Endothelial cell (in vitro differentiated cells): ENCODE measurements around the gene CLDN14. TPM values are rescaled to one million over a fixed set of nuclear protein-coding genes. Genes with fewer than 3 reads are reported as not detected.

Source experiments
- DNase-seq: peaks from one replicate; pipeline ENCODE4 v3.0.0; 2021; ENCODE audit warnings: low spot score
- H3K27ac Mint-ChIP-seq: one replicate; pipeline ENCODE4 v1.8.0; 2021; ENCODE audit warnings: mixed read lengths, inconsistent platforms; ENCODE audit not compliant: unreplicated experiment
- H3K27me3 Mint-ChIP-seq: one replicate; pipeline ENCODE4 v1.8.0; 2021; ENCODE audit warnings: mild to moderate bottlenecking, moderate library complexity, mixed read lengths, inconsistent platforms; ENCODE audit not compliant: unreplicated experiment
- H3K36me3 Mint-ChIP-seq: one replicate; pipeline ENCODE4 v1.8.0; 2021; ENCODE audit warnings: mild to moderate bottlenecking, low read depth, mixed read lengths, inconsistent platforms; ENCODE audit not compliant: unreplicated experiment
- H3K4me1 Mint-ChIP-seq: one replicate; pipeline ENCODE4 v1.8.0; 2021; ENCODE audit warnings: mild to moderate bottlenecking, mixed read lengths, inconsistent platforms; ENCODE audit not compliant: unreplicated experiment
- H3K4me3 Mint-ChIP-seq: one replicate; pipeline ENCODE4 v1.8.0; 2021; ENCODE audit warnings: mild to moderate bottlenecking, mixed read lengths, inconsistent platforms; ENCODE audit not compliant: unreplicated experiment
- H3K9me3 Mint-ChIP-seq: one replicate; pipeline ENCODE4 v1.8.0; 2021; ENCODE audit warnings: mixed read lengths, inconsistent platforms; ENCODE audit not compliant: unreplicated experiment
- total RNA-seq: library from RNA; stranded (reverse); fragmentation: NEBNext Ultra II Directional; extraction: Animal tissue kit (Norgen Biotek cat#: 25700); gene quantifications from one replicate; pipeline ENCODE4 v1.2.1, GENCODE V29; 2021; ENCODE audit not compliant: unreplicated experiment
- TF ChIP-seq, protein P1 (sequence below): fragments of 200-600 bp; sonication (generic); IDR thresholded peaks from one replicate; pipeline ENCODE4 v1.5.0; 2021; ENCODE audit warnings: antibody characterized with exemption; ENCODE audit not compliant: unreplicated experiment

CLDN14 gene
- total RNA-seq, 1 donor from 2014 or later: not detected

DNA sequence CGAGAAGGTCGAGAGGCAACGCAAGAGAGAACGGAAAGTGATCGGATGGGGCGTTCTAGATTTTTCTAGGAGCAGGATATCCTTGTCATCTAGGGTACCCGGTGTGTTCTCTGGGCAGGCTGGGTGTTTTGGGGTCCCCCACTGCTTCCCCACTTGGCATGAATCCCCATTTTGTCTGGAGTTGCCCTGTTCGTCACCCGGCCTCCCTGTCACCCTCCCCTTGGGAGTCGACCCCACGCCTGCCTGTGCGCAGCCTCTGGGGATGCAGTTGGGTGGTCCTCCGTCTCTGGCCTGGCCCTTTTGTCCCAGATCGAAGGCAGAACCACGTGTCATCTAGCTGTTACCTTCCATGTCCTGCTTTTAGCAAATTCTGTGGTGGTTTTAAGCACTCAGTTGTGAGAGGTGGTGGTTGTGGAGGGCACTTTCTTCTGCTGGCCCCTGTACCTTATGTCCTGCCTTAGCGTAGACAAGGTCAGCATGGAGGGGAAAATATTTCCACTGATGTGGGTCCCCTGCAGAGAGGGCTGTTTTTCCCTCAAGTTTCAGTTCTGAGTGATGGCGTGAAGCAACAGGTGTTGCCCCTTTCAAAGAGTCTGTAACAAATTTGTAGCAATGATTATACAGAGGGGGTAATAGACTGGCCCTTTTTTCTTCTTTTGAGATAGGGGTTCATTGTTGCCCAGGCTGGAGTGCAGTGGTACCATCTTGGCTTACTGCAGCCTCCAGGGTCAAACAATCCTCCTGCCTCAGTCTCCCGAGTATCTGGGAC is 59.2 kb downstream of the CLDN14 start:
- Mint-ChIP-seq H3K27me3 (peaks cover 4% of the 10 kb centered on the region), H3K27ac (no peak overlapping the region), H3K4me3 (no peak overlapping the region), H3K9me3 (no peaks in the 10 kb centered on the region), H3K36me3 (no peaks in the 10 kb centered on the region), H3K4me1 (peaks cover 14% of the 10 kb centered on the region)
- TF ChIP-seq, protein P1, sequence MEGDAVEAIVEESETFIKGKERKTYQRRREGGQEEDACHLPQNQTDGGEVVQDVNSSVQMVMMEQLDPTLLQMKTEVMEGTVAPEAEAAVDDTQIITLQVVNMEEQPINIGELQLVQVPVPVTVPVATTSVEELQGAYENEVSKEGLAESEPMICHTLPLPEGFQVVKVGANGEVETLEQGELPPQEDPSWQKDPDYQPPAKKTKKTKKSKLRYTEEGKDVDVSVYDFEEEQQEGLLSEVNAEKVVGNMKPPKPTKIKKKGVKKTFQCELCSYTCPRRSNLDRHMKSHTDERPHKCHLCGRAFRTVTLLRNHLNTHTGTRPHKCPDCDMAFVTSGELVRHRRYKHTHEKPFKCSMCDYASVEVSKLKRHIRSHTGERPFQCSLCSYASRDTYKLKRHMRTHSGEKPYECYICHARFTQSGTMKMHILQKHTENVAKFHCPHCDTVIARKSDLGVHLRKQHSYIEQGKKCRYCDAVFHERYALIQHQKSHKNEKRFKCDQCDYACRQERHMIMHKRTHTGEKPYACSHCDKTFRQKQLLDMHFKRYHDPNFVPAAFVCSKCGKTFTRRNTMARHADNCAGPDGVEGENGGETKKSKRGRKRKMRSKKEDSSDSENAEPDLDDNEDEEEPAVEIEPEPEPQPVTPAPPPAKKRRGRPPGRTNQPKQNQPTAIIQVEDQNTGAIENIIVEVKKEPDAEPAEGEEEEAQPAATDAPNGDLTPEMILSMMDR: no peak
- no peak for DNase-seq

DNA sequence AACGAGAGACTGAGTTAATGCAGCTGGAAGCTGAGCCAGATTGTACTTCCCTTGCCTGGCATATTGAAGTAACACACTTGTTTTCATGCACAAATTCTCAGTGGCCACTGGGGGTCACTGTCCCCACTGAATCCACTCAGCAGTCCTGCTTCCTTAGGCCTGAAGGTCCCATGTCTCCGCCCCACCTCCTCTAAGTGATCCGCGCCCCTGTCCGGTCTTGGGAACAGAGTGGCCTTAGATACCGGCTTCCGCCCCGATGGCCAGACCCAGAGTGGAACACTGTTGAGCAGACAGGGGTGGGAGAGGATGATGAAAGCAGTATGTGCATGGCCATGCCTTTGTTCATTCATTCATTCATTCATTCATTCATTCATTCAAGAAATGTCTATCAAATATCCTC is 59.9 kb downstream of the CLDN14 start:
- TF ChIP-seq, protein P1: peak; percentile 76
- no peak overlapping the region for H3K4me3 Mint-ChIP-seq
- peaks cover 4% of the 10 kb centered on the region for H3K27me3 Mint-ChIP-seq
- no peaks in the 10 kb centered on the region for H3K36me3 Mint-ChIP-seq
- peaks cover 14% of the 10 kb centered on the region for H3K4me1 Mint-ChIP-seq
- DNase-seq: peak; percentile 86
- H3K9me3 Mint-ChIP-seq: no peaks in the 10 kb centered on the region
- H3K27ac Mint-ChIP-seq: no peak overlapping the region

DNA sequence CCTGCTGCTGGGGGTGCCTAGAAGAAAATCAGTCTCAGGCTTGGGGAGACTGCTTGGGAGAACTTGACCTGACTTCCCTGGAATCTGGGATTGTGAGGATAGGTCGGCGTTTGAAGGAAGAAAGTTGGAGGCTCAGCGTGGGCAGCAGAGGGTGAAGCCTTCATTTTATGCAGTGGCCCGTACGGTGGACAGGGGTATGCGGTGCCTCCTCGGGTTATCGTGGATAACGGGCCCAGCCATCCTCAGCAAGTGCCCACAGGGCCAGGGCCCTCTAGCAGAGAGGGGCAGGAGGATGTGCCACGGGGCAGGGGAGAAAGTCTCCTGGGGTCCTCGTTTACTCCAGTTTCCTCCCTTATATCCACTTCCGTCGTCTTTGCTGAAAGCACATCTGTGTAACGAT is 60.7 kb downstream of the CLDN14 start:
- Mint-ChIP-seq H3K4me3 (no peak overlapping the region), H3K36me3 (no peaks in the 10 kb centered on the region), H3K4me1 (peaks cover 15% of the 10 kb centered on the region), H3K27ac (no peak overlapping the region), H3K27me3 (peaks cover 4% of the 10 kb centered on the region), H3K9me3 (no peaks in the 10 kb centered on the region)
- DNase-seq: no peak
- TF ChIP-seq, protein P1: no peak

DNA sequence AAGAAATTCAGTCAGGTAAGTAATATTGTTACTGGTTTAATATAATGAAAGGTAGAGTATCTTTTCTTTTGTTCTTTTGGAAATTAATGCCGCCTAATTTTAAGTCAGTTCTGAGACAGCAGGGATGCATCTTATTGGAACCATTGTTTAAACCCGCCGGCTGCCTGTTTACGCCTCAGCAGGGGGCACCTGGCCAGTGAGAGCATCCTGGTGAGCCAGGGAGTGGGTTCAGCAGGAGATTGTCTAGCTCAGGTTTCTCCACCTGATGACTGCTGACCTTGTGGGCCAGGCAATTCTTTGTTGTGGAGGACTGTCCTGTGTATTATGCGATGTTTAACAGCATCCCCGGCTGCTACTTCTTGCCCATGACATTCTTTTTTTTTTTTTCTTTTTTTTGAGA is 64.5 kb downstream of the CLDN14 start:
- H3K27ac Mint-ChIP-seq: no peak overlapping the region
- no peaks in the 10 kb centered on the region for H3K27me3 Mint-ChIP-seq
- H3K36me3 Mint-ChIP-seq: peaks cover 7% of the 10 kb centered on the region
- no peak for DNase-seq
- H3K4me3 Mint-ChIP-seq: no peak overlapping the region
- H3K9me3 Mint-ChIP-seq: no peaks in the 10 kb centered on the region
- H3K4me1 Mint-ChIP-seq: peaks cover 11% of the 10 kb centered on the region
- TF ChIP-seq, protein P1: no peak

DNA sequence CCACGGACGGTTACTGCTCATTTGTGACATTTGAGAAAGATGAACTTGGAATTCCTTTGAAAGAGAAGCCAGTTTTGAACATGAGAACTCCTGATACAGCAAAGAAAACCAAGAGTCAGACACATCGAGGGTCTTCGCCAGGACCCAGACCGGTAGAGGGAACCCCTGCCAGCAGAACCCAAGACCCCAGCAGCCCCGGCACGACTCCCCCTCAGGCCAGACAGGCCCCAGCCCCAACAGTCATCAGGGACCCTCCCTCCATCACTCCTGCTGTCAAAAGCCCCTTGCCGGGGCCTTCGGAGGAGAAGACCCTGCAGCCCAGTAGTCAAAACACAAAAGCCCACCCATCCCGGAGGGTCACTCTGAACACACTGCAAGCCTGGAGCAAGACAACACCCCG is 67.0 kb downstream of the CLDN14 start:
- Mint-ChIP-seq H3K9me3 (no peaks in the 10 kb centered on the region), H3K4me1 (peaks cover 11% of the 10 kb centered on the region), H3K27ac (no peak overlapping the region), H3K36me3 (peaks cover 7% of the 10 kb centered on the region), H3K27me3 (no peaks in the 10 kb centered on the region), H3K4me3 (no peak overlapping the region)
- no peak for DNase-seq
- TF ChIP-seq, protein P1: no peak
